ENCODE results near the gene ACTC1. TPM values are rescaled to one million over a fixed set of nuclear protein-coding genes. Genes with fewer than 3 reads are reported as not detected.

Gene ACTC1
- total and polyA plus RNA-seq, 5 experiments from 2014 or later, result not detected

DNA sequence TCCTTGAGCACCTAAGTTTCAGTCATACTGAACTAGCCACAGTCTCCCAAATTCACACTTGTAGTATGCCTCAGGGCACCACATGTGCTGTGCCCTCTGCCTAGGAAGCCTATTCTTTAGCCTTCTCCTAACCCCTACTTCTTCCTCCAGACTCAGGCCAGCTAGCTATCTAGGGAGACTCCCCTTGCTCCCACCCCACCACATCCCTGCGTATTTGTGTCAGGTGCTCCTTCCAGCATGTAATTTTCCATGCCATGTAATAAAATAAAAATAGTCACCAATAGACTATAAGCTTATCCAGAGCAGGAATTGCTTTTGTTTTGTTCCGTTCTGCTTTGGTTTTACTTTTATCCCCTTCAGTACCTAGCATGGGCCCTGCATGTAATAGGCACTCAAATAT, 25.6 kb downstream of the ACTC1 start:
- ATAC-seq, result no peak
- Mint-ChIP-seq H3K36me3 (no peaks in the 10 kb centered on the region), H3K9me3 (no peaks in the 10 kb centered on the region), H3K27ac (no peak overlapping the region), H3K4me3 (no peak overlapping the region), H3K27me3 (peaks cover 2 to 28% (median 26%) of the 10 kb centered on the region in 5 donors), H3K4me1 (no peaks in the 10 kb centered on the region)
- POLR2A ChIA-PET, result no interaction called here
- DNase-seq, result no peak

DNA sequence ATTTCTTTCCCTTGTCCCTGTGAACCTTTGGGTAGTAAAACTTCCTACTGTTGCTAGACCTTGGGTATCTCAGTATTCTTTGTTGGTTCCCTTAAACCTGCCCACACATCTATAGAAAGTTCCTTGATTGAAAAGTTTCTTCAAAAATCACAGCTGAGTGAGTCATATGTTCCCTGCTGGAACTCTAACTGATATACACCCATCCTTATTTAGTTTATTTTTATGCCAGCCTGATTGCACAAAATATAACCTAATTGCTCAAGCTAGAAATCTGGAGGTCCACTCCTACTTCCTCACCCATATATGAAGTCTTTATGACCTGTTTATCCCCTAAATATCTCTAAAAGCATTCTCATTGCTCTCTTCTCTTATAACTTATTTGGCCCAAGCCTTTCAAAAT, 26.8 kb downstream of the ACTC1 start:
- peaks cover 2 to 36% (median 22%) of the 10 kb centered on the region in 5 donors for H3K27me3 Mint-ChIP-seq
- H3K9me3 Mint-ChIP-seq, result no peaks in the 10 kb centered on the region
- H3K36me3 Mint-ChIP-seq, result no peaks in the 10 kb centered on the region
- H3K4me3 Mint-ChIP-seq, result no peak overlapping the region
- DNase-seq (no peak), ATAC-seq (no peak)
- POLR2A ChIA-PET, result no interaction called here
- H3K4me1 Mint-ChIP-seq, result no peaks in the 10 kb centered on the region
- no peak overlapping the region for H3K27ac Mint-ChIP-seq

DNA sequence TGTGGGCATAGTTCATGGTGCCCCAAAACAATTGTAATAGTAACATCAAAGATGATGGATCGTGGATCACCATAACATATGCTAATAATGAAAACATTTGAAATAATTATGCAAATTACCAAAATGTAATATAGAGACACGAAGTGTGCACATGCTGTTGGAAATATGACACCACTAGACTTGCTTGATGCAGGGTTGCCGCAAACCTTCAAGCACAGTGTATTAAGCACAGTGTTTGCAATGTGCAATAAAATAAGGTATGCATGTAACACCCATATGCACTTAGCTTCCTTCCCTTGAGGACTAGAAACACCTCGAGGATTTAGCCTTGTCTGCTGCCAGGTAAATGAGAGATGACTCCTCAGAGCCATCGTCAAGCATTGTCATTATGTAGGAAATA, 29.6 kb downstream of the ACTC1 start:
- Mint-ChIP-seq H3K4me1 (no peaks in the 10 kb centered on the region), H3K27ac (no peak overlapping the region), H3K4me3 (no peak overlapping the region), H3K36me3 (no peaks in the 10 kb centered on the region), H3K9me3 (no peaks in the 10 kb centered on the region), H3K27me3 (peaks cover 6 to 23% (median 16%) of the 10 kb centered on the region in 5 donors)
- POLR2A ChIA-PET, result no interaction called here
- ATAC-seq, result no peak
- DNase-seq, result no peak

DNA sequence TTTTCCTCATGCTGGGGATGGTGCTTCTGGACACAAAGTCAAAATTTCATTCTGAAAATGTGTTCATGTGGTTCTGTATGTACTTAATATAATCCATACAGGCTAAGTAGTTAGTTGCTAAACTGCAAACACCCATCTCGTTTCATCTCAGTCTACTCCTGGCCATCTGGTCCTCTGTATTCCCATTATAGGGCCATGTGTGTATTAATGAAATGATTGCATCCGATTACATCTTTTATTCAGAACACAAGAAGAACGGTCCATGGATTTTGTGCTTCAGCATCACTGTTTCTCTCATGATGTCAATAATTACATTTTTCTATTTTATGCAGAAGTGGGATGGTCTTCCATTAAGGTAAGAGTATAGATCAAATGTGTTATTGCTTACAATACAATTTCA, 34.4 kb downstream of the ACTC1 start:
- ATAC-seq (no peak), DNase-seq (no peak)
- Mint-ChIP-seq H3K4me1 (no peaks in the 10 kb centered on the region), H3K4me3 (no peak overlapping the region), H3K27me3 (peaks cover 25 to 57% (median 42%) of the 10 kb centered on the region in 5 donors), H3K27ac (no peak overlapping the region), H3K36me3 (no peaks in the 10 kb centered on the region), H3K9me3 (peaks cover 0 to 3% (median 0%) of the 10 kb centered on the region in 9 donors)
- POLR2A ChIA-PET, result no interaction called here

DNA sequence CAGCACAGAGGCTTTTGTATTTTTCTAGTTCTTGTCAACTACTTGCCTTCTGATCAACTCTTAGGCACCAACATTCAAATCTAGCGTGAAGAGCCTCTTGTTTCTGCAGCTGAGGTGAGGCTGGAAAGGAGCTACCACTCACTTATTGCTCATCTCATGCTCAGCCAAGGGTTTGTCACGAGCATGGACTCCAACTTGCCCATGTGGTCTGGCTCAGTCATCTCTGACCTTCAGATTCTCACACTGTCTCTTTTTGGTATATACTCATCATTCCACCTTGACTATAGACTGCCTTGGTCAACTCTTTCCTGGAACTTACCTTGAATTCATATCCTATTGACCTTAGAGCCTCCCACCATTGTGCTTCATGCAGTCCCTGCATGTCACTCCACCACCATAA, 35.4 kb downstream of the ACTC1 start:
- H3K27ac Mint-ChIP-seq, result no peak overlapping the region
- H3K27me3 Mint-ChIP-seq, result peaks cover 33 to 66% (median 49%) of the 10 kb centered on the region in 5 donors
- DNase-seq, result no peak
- peaks cover 0 to 3% (median 1%) of the 10 kb centered on the region in 4 donors for H3K4me1 Mint-ChIP-seq
- ATAC-seq, result no peak
- POLR2A ChIA-PET, result no interaction called here
- no peak overlapping the region for H3K4me3 Mint-ChIP-seq
- peaks cover 0 to 3% (median 0%) of the 10 kb centered on the region in 9 donors for H3K9me3 Mint-ChIP-seq
- H3K36me3 Mint-ChIP-seq, result no peaks in the 10 kb centered on the region

DNA sequence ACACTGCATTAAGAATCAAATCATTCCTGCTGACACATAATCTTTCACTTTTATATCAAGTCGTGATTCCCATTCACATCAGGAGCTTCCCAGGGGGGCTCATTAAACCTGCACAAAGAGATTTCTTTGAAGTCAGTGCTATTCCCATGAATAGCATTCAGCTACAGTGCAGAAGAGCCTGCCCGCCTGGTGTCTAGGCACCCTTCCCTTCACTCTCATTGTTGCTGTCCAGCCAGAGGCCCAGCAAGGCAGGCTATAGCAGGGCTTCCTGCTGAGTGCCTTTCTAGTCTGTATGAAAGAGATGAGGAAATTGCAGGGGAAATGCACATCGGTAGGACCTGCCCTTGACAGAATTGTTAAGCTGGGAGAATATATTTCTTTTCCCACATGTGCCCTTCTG, 36.0 kb downstream of the ACTC1 start:
- DNase-seq, result no peak
- Mint-ChIP-seq H3K36me3 (no peaks in the 10 kb centered on the region), H3K27me3 (peaks cover 33 to 69% (median 49%) of the 10 kb centered on the region in 5 donors), H3K9me3 (peaks cover 0 to 3% (median 0%) of the 10 kb centered on the region in 9 donors), H3K4me3 (no peak overlapping the region), H3K27ac (no peak overlapping the region), H3K4me1 (peaks cover 0 to 3% (median 1%) of the 10 kb centered on the region in 4 donors)
- POLR2A ChIA-PET, result no interaction called here
- ATAC-seq, result no peak

DNA sequence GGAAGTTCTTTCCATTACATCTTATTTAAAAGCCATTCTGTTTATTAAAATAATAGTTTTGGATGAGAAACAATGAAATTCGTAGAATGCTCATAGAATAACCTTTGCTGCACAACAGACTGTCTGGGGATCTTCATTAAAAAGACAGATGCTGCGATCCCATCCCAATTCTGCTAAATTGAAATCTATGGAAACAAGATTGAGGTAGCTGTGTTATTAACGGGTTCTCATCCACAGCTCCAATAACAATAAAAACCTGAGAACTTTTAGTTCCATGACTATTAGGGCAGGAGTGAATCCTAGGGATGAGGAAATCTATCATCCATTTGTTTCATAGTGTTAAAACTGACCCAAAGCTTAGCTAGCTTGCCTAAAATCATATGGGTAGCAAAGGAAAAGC, 38.1 kb downstream of the ACTC1 start:
- H3K9me3 Mint-ChIP-seq, result peaks cover 0 to 4% (median 0%) of the 10 kb centered on the region in 9 donors
- DNase-seq (no peak), ATAC-seq (no peak)
- H3K36me3 Mint-ChIP-seq, result peaks cover 0 to 5% (median 0%) of the 10 kb centered on the region in 3 donors
- peaks cover 3 to 6% (median 6%) of the 10 kb centered on the region in 4 donors for H3K4me1 Mint-ChIP-seq
- POLR2A ChIA-PET, result no interaction called here
- H3K27me3 Mint-ChIP-seq, result peaks cover 46 to 81% (median 64%) of the 10 kb centered on the region in 5 donors
- peak overlapping the region in 1 of 10 donors; percentile 14 for H3K27ac Mint-ChIP-seq
- no peak overlapping the region for H3K4me3 Mint-ChIP-seq

DNA sequence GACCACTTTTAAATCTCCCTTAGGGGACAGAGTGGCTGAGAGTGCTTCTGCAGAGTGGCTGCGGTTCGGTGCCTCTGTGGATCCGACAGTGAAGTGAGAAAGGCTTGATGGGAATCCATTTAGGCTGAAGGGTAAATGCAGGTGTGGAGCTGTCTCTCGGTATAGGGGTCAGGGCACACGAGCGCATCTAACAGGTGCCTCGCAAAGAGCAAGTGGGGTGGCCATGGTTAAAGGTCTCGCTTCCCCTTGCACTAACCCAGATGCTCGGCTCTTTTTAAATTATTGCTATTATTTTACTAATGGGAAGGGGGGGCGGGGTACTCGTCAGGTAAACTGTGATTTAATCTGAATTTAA, 40.0 kb downstream of the ACTC1 start:
- POLR2A ChIA-PET, result no interaction called here
- H3K36me3 Mint-ChIP-seq, result peaks cover 0 to 5% (median 0%) of the 10 kb centered on the region in 3 donors
- ATAC-seq, result no peak
- no peak for DNase-seq
- H3K9me3 Mint-ChIP-seq, result peaks cover 0 to 4% (median 0%) of the 10 kb centered on the region in 9 donors
- peak overlapping the region in 7 of 10 donors; percentile 20 to 54 (median 26) for H3K4me3 Mint-ChIP-seq
- no peak overlapping the region for H3K27ac Mint-ChIP-seq
- H3K4me1 Mint-ChIP-seq, result peaks cover 3 to 6% (median 6%) of the 10 kb centered on the region in 4 donors
- H3K27me3 Mint-ChIP-seq, result peaks cover 51 to 90% (median 57%) of the 10 kb centered on the region in 5 donors

DNA sequence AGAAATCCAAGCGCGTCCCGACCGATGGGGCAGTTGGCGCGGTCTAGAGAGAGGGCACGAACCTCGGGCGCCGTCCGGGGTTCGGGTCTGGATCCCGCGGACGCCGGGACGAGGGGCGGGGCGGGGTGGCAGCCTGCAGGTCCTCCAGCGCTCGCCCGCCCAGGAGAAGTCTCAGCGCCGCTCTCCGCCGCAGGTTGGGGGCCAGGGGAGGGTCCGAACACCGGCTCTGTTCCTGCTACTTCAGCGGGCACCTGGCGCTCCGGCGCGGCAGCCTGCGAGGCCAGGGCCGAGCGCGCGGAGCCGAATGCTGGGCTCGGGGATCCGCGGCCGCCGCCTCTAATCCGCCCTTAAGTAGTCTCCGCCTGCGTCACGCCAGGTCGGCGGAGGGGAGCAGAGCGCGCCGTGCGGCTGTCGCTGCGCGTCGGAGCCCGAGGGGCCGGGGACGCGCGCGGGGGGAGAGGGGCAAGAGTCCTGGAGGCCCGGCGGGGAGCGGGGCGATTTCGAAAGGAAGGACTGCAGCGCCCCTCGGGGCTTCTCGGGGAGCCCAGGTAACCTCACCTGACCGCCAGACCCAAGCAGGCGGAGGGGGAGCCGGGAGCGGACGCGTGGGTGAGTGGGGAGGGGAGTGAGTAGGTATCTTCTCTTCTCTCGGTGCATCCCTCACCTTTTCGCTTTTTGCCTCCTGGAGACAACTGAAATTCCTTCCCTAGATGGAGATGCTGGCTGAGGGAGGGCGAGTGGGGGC, 40.5 kb downstream of the ACTC1 start, which contains the start of gene GJD2:
Gene GJD2 (minus strand): TSS at position 325 of the 745 bp plus-strand sequence. CDS start 510 bp downstream, outside the sequence.
- H3K36me3 Mint-ChIP-seq, result peaks cover 0 to 5% (median 0%) of the 10 kb centered on the region in 3 donors
- POLR2A ChIA-PET, result no interaction called here
- no peak for ATAC-seq
- H3K4me1 Mint-ChIP-seq, result peaks cover 3 to 6% (median 6%) of the 10 kb centered on the region in 4 donors
- H3K27ac Mint-ChIP-seq, result no peak within 1 kb of the TSS
- peaks cover 49 to 90% (median 55%) of the 10 kb centered on the region in 5 donors for H3K27me3 Mint-ChIP-seq
- no peak for DNase-seq
- H3K9me3 Mint-ChIP-seq, result peaks cover 0 to 4% (median 0%) of the 10 kb centered on the region in 9 donors
- H3K4me3 Mint-ChIP-seq, result peak within 1 kb of the TSS in 9 of 10 donors; percentile 24 to 72 (median 57)

DNA sequence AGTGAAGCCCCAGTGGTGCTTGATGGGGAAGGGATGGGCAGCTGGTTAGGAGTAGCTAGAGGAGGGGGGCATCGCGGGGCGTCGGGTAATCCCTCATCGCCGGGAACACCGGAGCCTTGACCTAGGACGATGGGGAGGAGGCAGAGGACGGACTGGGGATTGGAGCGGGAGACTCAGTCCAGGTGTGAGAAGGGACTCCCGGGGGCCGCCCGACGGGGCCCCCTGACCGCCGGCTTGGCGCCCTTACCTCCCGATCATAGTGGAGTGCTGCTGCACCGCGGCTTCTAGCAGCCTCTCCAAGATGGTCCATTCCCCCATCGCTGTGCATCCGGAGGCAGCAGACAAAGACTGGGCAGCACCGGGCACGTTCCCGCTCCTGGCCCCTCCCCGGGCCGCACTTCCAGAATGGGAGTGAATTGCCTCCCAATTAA, 41.2 kb downstream of the ACTC1 start:
- no peak for ATAC-seq
- Mint-ChIP-seq H3K27ac (no peak overlapping the region), H3K36me3 (peaks cover 0 to 5% (median 0%) of the 10 kb centered on the region in 3 donors), H3K27me3 (peaks cover 50 to 88% (median 55%) of the 10 kb centered on the region in 5 donors), H3K4me1 (peaks cover 3 to 6% (median 6%) of the 10 kb centered on the region in 4 donors), H3K9me3 (peaks cover 0 to 4% (median 0%) of the 10 kb centered on the region in 9 donors), H3K4me3 (peak overlapping the region in 9 of 10 donors; percentile 11 to 72 (median 57))
- POLR2A ChIA-PET, result no interaction called here
- DNase-seq, result no peak

DNA sequence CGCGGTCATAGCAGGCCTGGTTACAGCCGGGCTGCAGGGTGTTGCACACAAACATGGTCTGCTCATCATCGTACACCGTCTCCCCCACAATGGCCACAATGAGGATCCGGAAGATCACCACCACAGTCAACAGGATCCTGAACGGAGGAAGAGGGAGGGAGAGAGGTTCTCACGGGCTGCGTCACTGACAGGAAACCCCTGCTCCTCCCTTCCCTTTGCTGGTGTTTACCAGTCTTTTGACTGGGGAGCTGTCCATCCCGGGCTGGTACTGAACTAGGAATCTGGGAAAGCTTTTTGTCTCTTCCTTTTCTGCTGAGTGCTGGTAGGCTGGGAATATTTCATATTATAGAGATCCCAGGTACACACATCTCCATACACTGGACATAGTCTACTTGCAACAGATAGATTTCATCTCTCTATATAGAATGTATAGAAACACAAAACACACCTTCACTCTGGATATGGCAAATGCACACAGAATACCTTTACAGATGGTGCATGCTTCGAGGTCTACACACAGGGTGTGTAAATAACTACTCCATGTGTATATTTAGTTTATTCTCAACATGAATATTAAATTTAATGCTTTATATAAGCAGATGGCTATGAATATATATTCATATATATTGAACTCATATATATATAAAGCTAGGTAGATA, 42.0 kb downstream of the ACTC1 start:
- Mint-ChIP-seq H3K27me3 (peaks cover 52 to 88% (median 53%) of the 10 kb centered on the region in 5 donors), H3K9me3 (peaks cover 0 to 4% (median 0%) of the 10 kb centered on the region in 9 donors)

DNA sequence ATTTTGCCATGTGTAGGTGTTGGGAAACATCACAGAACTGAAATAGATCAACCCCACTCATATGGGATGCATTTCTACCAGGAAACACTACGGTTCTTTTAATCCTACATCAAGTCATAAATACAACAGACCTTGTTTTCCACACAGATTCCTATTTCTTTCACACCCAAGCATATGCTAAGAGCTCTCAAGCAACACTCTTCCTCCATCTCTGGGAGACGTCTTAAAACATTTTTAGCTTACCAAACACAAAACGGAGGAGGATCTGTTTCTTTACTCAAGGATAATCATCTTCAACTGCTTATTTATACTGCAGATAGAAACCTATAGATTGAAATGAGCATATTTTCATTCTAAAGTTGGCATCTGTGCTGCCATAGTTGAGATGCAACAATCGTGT, 45.7 kb downstream of the ACTC1 start:
- Mint-ChIP-seq H3K36me3 (peaks cover 0 to 5% (median 0%) of the 10 kb centered on the region in 3 donors), H3K27me3 (peaks cover 37 to 78% (median 46%) of the 10 kb centered on the region in 5 donors), H3K4me3 (no peak overlapping the region), H3K9me3 (peaks cover 0 to 4% (median 0%) of the 10 kb centered on the region in 9 donors), H3K27ac (no peak overlapping the region), H3K4me1 (peaks cover 3 to 6% (median 4%) of the 10 kb centered on the region in 4 donors)
- POLR2A ChIA-PET, result no interaction called here
- ATAC-seq, result no peak
- no peak for DNase-seq

More for the DNA sequence above, 42.0 kb downstream of the ACTC1 start:
- peaks cover 0 to 5% (median 0%) of the 10 kb centered on the region in 3 donors for H3K36me3 Mint-ChIP-seq
- H3K4me3 Mint-ChIP-seq, result peak overlapping the region in 2 of 10 donors; percentile 60 to 70
- H3K27ac Mint-ChIP-seq, result no peak overlapping the region
- H3K4me1 Mint-ChIP-seq, result peaks cover 3 to 6% (median 6%) of the 10 kb centered on the region in 4 donors
- DNase-seq (no peak), ATAC-seq (no peak)
- POLR2A ChIA-PET, result no interaction called here

All from naive thymus-derived CD8-positive, alpha-beta T cell (primary cell).